Fibroblast of mammary gland (primary cell): ENCODE data around the gene PCGF3.

Experiments used
- DNase-seq: peaks from one replicate; pipeline ENCODE4 v3.0.0-alpha.2; 2010; ENCODE audit warnings: low read depth
- H3K4me3 ChIP-seq: 2 replicates; pipeline ENCODE4 v1.5.1; 2011; ENCODE audit warnings: low read depth, mild to moderate bottlenecking, low read length, moderate library complexity; ENCODE audit not compliant: control insufficient read depth
- TF ChIP-seq, protein P1 (sequence below): conservative IDR thresholded peaks from 2 replicates; pipeline ENCODE4 v1.5.1; 2011; ENCODE audit warnings: low read depth, low read length, inconsistent platforms; ENCODE audit not compliant: control insufficient read depth, insufficient read depth

The PCGF3 gene

DNA sequence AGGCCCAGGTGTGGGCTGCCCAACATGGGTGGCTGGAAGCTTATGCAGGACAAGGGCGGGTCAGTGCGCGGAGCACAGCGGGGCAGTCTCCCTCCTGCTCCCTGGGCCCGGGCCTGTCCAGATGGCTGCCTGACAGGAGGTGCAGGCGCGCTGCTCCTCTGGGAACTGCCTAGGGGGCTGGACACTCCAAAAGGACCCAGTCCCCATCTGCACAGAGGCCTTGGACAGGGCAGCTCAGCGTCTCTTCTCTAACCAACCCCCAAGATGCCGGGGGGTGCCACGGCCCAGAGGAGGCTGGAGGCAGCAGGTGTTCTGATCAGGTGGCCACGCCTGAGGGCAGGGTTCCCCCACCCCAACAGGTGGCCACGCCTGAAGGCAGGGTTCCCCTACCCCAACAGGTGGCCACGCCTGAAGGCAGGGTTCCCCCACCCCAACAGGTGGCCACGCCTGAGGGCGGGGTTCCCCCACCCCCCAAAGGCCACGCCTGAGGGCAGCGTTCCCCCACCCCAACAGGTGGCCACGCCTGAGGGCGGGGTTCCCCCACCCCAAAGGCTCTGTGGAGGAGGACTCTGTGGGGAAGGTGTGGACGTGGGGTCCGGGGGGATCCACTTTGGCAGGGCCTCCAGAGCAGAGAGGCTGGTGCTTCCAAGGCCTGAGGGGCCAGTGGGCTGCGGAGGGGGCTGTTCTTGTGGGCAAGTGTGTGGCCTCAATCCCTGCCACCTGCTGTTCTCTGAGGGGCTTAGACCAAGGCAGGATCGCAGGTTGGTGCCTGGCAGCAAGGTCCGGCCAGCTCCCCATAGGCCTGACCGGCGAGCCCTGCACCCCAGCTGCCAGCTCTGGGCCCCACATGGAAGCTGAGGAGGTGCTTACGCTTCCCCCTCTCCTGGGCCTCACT, 84.2 kb downstream of the PCGF3 start:
- DNase-seq = no peak
- TF ChIP-seq, protein P1, sequence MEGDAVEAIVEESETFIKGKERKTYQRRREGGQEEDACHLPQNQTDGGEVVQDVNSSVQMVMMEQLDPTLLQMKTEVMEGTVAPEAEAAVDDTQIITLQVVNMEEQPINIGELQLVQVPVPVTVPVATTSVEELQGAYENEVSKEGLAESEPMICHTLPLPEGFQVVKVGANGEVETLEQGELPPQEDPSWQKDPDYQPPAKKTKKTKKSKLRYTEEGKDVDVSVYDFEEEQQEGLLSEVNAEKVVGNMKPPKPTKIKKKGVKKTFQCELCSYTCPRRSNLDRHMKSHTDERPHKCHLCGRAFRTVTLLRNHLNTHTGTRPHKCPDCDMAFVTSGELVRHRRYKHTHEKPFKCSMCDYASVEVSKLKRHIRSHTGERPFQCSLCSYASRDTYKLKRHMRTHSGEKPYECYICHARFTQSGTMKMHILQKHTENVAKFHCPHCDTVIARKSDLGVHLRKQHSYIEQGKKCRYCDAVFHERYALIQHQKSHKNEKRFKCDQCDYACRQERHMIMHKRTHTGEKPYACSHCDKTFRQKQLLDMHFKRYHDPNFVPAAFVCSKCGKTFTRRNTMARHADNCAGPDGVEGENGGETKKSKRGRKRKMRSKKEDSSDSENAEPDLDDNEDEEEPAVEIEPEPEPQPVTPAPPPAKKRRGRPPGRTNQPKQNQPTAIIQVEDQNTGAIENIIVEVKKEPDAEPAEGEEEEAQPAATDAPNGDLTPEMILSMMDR = no peak
- H3K4me3 ChIP-seq = no peak overlapping the region

DNA sequence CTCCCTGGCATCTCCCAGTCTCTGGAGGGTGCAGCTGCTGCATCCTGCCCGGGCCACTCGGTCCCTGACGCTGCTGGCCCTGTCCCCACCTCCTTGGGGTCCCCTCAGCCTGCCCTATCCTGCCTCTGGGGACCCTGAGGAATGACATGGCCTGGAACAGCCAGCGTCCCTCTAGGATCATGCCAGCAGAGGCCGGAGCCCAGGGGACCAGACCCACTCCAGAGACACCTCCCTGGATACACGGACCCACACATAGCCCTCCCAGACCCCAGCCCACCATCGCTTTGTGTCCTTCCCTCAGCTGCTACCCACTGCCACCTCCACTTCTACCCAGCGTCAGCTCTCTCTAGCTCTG, 84.8 kb downstream of the PCGF3 start:
- H3K4me3 ChIP-seq = no peak overlapping the region
- no peak for DNase-seq
- TF ChIP-seq, protein P1 = no peak

GRCh38 chr4:791252-791897, 85.7 kb downstream of the PCGF3 start:
- TF ChIP-seq, protein P1 = no peak

GRCh38 chr4:791898-792625, 86.4 kb downstream of the PCGF3 start:
- no peak overlapping the region for H3K4me3 ChIP-seq
- TF ChIP-seq, protein P1 = no peak
- no peak for DNase-seq

More at GRCh38 chr4:791252-791897, 85.7 kb downstream of the PCGF3 start:
- DNase-seq = no peak
- H3K4me3 ChIP-seq = no peak overlapping the region

DNA sequence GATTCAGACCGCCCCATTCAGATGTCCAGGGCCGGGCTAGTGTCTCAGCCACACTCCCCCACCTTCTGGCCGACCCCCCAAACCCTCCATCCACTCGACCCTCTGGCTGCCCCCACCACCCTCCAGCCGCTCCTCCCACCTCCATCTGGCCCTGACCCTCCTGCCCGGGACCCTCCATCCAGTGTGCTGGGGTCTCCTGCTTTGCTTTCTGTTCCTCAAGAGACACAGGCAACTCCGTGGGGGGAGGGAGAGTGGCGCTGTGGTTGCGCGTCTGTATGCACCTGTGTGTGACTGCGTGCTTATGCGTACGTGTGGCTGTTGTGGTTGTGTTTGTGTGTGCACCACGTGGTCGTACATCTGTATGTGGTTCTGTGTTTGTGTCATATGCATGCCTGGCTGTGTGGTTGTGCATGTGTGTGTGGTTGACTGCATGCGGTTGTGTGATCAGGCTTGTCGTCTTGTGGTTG, 87.0 kb downstream of the PCGF3 start:
- H3K4me3 ChIP-seq = no peak overlapping the region
- DNase-seq = no peak

More for the DNA sequence above, 87.0 kb downstream of the PCGF3 start:
- TF ChIP-seq, protein P1 = no peak
